Stimulated activated naive CD4-positive, alpha-beta T cell treated with Interleukin-2 at 50 U/mL for 16 hours (primary cell): ENCODE measurements around the gene LMO7.

Experiments used
- DNase-seq: peaks from one replicate; lab custom pipeline; 2025; lab: John Stamatoyannopoulos, UW

LMO7 gene

DNA sequence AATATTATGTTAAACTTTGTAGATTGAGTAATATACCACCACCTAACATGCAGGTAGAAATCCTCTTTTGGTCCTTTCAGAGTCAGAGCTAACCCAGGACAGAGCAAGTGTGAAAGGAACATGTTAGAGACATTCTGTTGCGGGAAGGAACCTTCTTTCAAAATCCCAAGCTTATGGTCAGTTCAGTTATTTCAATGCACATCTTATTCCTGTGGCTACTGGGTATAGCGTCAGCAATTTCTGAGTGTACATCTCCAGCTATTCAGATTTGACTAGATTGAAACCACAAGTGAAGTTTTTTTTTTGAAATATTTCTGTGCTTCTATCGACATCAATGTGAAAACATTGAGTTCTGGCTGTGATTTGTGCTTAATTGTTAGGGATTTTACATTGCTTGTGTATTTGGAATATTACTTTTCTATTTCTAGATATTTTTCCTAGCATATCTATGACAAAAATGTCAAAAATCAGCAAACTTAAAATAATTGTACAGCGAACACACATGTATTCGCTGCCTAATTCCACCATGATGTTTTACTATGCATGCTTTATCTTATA is 165.3 kb downstream of the LMO7 start:
- no peak for DNase-seq

DNA sequence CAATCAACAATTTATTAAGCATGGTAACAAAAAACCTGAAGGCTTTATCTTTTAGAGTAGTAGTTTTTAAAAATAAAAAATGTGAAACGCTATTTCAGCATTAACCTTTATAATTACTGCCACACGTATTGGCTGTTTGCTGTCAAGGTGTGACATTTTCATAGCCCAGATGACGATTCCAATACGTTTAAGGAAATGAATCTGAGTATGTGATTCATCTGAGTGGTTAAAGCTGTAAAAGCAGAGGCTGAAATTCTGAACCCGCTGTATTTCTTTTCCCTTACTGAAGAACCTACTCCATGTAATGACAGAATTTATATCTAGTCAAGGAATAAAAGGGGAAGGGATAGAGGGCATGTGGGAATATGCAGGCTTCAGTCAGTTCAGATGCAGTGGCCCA is 166.0 kb downstream of the LMO7 start:
- no peak for DNase-seq

DNA sequence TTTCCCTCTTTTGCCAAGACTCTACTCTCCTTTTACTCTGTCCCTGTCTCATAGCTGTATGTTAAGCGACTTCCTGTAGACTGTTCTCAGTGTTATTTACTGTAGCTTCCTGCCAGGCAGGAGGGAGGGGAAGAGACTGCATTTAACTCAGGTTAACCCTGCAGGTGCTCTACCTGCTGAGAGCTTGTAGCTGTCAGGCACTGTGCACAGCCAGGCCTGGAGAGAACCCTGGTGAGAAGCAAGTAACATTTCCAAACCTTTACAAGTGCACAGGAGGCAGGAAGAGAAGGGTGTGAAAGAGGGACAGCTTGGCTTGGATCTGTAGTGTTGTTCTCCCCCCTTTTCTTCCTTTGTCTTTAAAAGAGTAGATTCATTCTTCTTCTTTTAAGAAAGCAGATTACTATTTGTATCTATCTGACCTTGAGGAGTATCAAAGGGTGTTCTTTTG is 167.1 kb downstream of the LMO7 start:
- no peak for DNase-seq

DNA sequence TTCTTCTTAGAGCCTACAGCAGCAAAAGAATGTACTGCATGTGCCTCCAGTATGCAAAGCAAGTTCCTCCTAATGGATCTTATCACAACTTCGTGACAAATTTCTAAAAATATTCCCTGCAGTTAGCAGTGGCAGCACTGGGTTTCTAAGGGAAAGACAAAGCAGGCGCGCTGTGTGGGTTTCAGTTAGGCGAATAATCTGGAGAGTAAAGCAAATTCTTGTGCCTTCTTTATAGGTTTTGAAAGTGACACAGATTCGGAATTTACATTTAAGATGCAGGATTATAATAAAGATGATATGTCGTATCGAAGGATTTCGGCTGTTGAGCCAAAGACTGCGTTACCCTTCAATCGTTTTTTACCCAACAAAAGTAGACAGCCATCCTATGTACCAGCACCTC is 167.9 kb downstream of the LMO7 start:
- DNase-seq: no peak

DNA sequence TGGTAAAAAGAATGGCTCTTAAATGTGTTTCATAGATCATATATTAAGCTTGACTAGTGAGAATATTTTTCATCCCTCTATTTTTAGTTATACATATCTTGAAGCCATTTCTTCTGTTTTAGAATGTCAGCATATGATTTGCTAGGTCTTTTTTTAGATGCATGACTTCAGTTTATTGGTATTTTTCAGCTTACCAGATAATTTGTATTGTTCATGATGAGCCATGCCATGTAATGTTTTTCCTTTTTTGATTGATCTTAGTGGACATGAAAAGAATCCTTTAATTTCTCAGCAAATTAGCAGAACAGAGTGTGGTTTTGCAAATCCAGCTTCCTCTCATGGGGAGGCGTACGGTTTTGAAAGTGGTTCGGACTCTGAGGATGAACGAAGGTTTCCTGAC is 168.5 kb downstream of the LMO7 start:
- no peak for DNase-seq

DNA sequence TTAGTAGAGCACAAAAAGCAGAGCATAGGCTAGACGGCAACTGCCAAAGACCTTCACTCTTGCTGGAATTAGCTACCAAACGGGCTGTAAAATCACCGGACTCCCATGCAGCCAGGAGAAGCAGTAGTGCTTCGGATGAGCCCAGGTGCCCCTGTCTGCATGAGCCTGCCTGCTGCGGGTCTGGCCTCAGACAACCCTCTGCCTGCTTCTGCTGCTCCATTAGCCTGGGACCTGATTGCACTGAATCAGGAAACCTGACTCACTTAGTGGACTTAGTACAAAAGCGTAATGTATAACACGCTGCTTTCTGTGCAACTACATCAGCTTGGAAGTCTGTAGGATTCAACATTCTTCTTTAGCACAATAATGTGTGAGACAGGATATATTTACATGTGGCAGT is 170.0 kb downstream of the LMO7 start:
- DNase-seq: no peak

DNA sequence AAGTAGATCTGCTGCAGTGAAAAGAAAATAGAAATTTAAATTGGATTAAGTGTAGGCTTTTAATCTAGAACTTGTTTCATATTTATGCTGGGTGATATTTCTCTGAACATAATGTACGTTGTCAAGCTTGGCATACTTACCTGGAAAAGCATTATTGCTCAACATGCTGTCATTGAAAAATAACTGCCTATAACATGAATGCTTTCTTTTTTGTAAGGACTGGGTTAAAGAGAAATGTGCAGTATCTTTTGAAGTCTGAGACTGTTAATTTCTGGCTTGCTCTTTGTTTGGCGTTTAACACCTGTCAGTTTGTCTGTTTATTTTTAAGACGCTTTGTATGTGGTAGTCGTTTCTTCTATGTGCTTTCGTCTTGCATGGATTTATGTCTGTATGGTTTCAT is 175.2 kb downstream of the LMO7 start:
- DNase-seq: no peak

DNA sequence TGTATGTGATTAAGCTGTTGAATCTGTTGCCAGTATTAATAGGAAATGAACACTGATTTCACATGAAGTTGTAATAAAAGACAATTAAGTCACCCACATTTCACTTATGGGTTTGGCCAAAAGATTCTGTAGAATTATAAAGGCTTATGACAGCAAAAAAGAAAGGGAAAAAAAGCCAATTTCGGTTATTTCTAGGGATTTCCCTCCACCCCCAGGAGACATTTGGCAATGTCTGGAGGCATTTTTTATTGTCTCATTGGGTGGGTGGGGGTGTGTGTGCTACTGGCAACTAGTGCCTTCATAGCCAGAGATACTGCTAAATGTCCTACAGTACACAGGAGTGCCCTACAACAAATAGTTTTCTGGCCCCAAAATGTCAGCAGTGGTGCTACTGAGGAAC is 175.7 kb downstream of the LMO7 start:
- DNase-seq: no peak

DNA sequence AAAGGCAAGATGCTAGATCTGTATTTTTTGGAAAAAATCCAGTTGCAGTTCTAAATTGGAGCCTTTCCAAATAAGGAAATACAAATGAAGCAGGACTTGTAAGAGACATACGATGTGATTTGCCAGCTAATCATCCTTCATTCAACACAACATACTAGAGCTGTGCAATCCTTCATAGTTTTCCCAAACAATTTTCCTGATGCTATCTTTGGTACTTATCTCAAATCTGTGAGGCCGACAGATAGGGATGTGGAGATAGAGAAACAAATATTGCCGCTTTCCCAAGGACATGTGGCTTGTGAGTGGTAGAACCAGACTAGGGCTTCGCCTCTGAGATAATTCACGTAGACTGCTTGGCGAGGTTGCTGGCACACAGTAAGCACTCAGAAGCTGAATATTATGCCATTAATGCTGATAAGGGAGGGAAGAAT is 176.6 kb downstream of the LMO7 start:
- DNase-seq: no peak

DNA sequence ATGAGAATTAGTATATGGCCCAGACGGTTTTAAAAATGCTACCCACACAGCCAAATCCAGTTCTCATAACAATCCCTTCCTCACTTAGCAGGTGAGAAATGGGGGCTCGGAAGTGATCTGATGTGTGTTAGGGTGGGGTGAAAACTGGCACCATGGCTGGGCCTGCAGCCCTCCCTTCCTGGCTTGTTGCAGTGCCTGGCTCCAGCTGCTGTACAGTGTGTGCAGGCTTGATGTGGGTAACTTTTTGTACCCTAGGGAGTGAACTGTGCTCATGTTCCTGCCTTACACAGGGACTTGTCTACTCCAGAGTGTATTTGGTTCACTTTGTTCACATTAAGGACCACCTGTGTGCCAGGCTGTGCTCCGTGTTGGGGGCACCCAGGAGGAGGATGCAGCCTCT is 177.2 kb downstream of the LMO7 start:
- no peak for DNase-seq

DNA sequence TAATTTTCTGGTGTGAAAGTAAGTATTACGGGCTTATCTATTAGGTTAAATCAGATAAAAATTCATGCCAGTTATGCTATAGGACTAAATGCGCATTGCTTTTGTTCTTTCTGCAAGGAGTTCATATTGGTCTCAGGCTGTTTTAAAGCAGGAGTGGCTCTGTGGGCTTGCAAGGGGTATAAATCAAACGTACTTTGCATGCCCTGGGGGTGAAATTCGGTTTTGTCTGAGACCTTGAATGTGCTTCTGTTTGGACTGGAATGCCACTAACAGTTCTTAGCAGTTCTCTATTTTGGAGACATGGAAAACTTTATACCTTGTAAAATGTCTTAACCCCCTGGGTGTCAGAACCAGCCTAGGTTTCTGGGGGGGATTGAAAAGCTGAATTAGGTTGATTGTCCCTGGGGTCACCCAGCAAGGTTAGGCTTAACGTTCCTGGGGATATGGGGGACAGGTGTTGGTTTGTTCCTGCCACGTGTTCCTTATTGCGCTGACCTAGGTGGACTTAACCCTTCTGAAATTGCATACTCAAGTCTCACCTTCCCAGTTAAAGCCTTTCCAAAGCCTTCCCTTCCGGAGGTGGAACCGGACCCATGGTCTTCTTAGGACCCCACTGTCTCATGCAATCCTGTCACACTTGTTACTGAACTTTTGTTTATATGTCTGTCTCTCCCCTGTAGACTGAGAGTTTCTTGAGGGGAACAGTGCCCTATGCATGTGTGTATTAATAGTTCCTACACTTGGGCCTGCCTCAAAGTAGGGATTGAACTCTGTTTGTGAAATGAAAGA is 182.2 kb downstream of the LMO7 start:
- no peak for DNase-seq

DNA sequence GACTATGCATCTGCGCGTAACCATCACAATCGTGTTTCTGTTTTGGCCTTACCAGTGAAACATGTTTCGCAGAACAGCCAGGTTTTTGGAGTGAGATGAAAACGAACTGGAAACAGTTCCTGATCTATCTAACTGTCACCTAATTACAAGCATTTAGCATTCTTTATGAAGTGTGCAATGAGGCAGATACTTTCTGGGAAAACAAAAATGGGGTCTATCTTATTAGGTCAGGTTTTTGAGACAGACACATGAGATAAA is 182.8 kb downstream of the LMO7 start:
- DNase-seq: no peak

DNA sequence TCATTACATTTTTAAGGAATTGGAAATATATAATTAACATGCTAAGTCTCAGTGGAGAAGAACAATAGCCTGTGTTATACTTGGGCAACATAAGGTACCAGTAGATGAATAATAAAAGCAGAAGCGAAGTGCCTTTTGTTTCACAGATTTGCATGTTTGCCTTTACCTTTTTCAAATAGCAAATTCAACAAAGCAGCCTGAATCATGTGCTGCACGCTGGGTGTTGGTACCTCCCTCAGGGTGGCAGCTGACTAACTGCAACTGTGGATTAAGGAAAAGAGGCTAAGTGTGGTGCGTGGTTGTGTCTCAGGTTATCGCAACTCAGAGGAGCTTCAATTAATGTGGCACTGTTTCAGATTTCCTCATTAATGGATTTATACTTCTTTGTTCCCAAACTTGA is 189.0 kb downstream of the LMO7 start:
- no peak for DNase-seq

DNA sequence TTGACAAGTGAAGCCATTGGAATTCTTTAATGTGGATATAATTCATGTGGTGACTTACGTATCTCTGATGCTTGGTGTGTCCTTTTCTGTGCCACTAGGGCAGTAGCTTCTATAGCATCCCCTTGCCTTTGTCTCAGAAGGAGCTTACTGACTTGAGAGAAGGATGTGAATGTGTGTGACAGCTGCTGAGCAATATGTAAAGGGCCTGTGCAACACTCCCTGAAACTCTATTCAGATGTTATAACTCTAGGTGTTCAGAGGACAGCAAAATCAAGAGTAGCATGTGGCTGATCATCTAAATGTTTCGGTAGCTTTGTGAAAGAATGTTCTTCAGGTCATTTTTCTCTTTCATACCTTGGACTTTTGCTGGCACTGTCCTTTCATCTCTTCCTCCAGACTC is 189.5 kb downstream of the LMO7 start:
- no peak for DNase-seq

DNA sequence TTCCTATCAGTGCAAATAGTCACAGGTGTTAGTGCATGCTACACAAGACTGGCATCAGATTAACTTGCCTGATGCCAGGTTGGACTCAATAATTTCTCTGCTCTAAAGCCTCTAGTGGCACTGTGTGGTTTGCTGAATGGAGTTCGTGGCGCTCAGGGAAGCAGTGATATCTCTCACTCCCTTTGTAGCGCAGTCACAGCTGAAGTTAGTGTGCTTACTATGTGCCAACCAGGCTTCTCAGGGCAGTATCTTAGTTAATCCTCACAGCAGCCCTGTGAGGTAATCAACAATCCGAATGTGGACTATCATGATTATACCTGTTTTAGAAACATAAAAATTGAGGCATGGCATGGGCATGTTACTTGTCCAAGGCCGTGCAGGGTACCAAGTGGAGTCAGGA is 190.3 kb downstream of the LMO7 start:
- DNase-seq: no peak

DNA sequence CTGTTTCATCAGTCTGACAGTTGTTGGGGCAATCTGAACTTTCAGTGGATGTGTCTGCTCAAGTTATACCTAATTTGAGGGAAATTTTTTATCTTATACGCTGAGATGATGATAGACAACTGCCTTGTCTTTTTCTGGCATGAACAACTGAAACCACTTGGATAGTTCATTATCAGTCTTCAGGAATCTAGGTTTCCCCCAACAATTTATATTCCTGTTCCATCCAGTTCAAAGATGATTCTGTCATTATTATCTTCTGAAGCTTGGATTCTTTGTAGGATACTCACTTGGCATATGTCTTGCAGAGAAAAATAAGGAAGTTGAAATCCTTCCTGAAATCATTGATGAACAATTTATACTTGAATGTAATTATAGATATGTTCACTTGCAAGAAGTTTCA is 193.7 kb downstream of the LMO7 start:
- no peak for DNase-seq

DNA sequence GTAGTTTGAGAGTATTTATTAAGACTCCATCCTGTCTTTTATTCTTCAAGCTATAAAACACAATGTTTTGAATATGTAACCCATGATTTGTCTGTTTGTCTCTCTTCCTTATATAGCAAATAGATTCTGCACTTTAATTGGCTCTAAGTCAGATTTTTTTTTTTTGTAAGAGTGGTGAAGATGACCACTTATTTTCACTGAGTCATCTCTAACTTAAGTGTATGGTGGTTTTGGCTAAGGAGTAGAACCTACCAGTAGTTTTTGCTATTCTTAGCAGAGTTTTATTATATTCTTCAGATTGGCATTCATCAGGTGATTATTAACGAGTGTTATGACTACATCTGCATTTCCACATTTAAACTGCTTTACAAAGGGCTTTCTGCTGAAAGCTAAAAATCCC is 194.7 kb downstream of the LMO7 start:
- no peak for DNase-seq

DNA sequence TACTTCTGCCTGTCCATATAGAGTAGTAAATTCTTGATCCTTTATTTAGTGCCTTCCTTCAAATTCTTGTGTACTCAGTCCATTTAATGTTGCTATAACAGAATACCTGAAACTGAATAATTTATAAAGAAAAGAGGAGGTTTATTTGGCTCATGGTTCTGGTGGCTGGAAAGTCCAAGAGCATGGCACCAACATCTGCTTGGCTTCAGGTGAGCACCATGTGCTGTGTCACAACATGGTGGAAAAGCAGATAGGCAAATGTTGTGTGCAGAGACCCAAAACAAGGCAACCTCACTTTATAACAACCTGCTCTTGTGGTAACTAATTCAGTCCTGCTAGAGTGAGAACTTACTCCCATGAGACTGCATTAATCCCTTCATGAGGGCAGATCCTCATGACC is 195.3 kb downstream of the LMO7 start:
- no peak for DNase-seq

DNA sequence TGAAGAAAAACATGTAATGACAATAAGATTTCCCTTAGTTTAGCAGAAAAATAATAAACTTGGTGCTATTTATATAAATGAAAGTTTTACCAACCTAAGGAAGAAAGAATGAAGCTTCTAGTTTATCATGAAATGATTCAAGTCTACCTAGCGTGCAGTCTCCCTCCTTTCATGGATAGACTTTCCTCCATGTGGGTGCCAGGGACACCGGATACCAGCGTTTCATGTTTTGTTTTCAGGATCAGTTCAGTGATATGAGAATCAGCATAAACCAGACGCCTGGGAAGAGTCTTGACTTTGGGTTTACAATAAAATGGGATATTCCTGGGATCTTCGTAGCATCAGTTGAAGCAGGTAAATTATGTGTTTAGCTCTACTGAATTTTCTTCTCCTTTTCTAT is 196.7 kb downstream of the LMO7 start:
- DNase-seq: no peak

DNA sequence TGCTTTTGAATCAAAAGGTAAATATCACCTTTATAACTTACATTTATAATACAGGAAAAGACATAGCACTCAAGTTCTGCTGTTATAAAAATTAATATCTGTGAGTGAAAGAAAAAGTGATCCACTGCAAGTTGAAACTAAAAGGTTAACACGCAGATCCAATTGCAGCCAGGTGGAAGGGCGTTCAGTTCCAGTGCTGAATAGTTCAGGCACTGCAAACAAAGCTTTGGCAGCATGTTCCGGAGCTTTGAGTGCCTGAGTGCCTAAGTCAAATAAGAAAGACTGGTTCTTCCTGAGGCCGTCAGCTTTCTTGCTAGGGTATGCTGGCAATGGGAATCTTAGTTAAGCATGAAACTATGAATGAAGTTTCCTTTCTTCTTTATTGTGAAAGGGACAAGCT is 200.3 kb downstream of the LMO7 start:
- no peak for DNase-seq

DNA sequence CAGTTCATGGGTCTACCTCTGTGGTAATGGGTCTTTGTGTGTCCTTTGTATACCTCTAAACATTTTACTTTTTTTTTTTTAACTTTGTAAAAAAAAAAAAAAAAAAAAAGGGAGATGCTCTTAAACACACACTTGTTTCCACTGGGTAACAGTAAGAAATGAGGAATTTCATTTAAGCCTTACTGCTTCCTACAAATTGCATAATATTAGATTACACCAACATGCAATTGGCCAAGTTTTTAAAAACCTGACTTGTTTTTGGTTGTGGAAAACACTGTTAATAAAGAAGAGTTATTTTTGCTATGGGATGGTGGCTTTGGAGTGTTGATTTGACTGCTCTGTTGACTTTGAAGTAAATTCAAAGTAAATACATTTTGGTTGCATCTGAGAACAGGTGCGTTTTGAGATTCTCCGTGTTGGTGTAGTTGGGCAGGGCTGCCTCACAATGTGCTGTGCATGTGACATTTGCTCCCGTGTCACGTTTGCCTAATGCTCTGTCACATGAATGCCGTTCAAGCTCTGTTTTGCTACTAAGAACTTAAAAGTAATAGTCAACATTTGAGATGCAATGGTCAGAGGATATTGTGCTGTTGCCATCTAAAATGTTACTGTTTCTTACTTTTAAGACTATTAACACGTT is 202.4 kb downstream of the LMO7 start:
- DNase-seq: no peak

DNA sequence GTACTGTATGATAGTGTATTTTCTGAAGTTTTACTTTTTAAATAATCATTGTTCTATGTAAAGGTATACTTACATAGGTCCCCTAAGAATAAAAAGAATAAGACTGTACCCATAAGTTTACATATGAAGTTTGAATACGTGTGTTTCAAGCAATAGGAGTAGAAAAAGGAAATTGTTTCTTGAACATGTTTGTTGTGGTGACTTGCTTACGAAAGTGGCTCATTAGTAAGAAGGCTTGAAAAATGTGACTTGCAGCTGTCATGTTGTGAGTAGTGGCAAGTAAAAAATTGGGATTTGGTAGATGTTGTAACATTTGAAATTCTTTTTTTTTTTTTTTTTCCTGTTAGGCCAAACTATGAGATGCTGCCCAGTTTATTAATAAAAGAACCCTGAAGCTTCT is 203.3 kb downstream of the LMO7 start:
- no peak for DNase-seq

DNA sequence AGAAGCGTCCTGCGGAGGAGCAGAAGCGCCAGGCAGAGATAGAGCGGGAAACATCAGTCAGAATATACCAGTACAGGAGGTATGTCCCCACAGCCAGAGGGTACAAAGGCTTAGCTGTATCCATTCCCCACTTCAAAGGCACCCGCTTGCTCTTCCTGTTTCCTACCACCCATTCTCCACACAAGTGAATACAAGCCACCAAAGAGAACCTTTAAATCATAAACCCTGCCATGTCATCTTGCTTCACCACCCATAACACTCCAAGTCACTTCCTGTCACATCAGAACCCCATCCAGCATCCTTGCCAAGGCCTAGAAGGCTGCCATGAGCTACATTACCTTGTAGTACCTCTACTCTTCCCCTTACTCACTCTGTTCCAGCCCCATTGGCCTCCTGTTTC is 205.8 kb downstream of the LMO7 start:
- DNase-seq: no peak

DNA sequence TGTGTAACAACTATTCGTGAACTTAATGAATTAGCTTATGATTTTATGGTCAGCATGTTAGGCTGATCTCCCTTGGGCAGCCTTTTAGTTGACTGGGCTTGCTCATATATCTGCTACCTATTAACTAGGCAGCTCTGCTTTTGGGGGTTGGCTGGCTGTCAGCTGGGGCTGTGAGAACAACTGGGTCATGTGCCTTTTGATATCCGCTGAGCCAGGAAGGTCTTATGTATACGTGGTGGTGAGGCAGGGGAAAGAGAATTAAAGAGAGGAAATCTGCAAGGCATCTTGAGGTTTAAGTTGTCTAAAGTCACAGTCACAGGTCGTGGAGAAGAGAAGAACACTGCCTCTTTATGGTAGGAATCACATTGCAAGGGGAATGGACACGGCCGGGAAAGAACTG is 206.9 kb downstream of the LMO7 start:
- DNase-seq: no peak
